NB4 (cell line): ENCODE data around the gene ZNF212.

ENCODE experiments used
- CTCF ChIP-seq: IDR thresholded peaks from one replicate; pipeline ENCODE4 v1.5.1; 2012; ENCODE audit warnings: low read depth, low read length
- MAX ChIP-seq: IDR thresholded peaks from 2 replicates; pipeline ENCODE4 v1.6.1; 2011; ENCODE audit warnings: low read depth, low read length

- TF ChIP-seq CTCF (no peak), MAX (no peak)
Observed at GRCh38 chr7:149292462-149292823, 53.0 kb downstream of the ZNF212 start.
